Muscle of back (tissue), 11 donors: ENCODE data around the gene IRF8. TPM values are rescaled to one million over a fixed set of nuclear protein-coding genes. Genes with fewer than 3 reads are reported as not detected.
A peak's percentile ranks its signal among the peaks of the same experiment; 100 is the strongest.
"Not testable (repeated sequence)": the region's sequence is repeated elsewhere in the genome, so short reads cannot be mapped to it uniquely, and the experiment has no call there.

Source experiments
- DNase-seq, 3 donors: peaks; one replicate each; pipeline versions ENCODE4 v3.0.0 to v3.0.0-alpha.2; 2013
- polyA plus RNA-seq, 10 donors: library from polyadenylated mRNA; unstranded; fragments of 120-200 nt; gene quantifications; one replicate each; pipeline ENCODE4 v1.2.1, GENCODE V29; 2013; ENCODE audit not compliant: insufficient read length in 10 of 10

The IRF8 gene
- polyA plus RNA-seq, 10 donors = 3.2 to 7.3 (median 6.1) TPM

DNA sequence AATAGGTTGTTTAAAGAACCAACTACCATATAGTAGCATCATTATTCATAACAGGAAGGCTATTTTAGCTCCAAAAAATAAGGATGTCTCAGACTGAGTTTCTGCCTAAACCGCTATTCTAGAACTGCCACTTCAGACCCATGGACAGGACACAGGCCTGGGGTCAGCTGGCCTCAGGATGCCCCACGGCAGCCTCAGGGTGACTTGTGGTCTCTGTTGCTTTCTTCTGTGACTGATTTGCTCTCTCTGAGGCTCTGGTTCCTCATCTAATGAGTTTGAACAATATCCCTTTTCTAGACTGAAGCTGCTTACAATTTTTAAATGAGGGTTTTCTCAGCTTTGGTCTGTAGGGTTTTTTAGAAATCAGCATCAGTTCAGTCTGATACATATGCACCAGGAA lies 31.8 kb upstream of the IRF8 start:
- no peak for DNase-seq

DNA sequence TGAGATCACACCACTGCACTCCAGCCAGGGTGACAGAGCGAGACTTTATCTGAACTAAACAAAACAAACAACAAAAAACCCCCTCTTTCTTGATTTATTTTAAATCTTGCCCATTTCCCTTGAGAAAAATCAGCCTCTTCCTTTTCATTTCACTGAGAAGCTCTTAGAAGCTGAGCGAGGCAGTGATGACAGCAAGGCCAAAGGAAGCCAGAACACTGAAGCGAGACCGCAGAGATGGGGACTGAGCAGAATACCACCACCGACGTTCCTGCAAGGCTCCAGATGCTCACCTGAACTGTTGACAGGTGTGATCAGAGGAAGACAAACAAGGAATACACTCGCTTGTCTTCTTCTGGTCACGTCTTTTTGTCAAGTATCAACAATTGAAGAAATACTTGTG lies 30.5 kb upstream of the IRF8 start:
- no peak for DNase-seq

GRCh38 chr16:85869206-85869605 lies 29.8 kb upstream of the IRF8 start:
- no peak for DNase-seq

GRCh38 chr16:85869785-85870558 lies 29.0 kb upstream of the IRF8 start:
- peak in 1 of 3 donors; percentile 34 for DNase-seq

- DNase-seq = no peak
These were observed 27.2 kb upstream of the IRF8 start for GRCh38 chr16:85871756-85872155.

DNA sequence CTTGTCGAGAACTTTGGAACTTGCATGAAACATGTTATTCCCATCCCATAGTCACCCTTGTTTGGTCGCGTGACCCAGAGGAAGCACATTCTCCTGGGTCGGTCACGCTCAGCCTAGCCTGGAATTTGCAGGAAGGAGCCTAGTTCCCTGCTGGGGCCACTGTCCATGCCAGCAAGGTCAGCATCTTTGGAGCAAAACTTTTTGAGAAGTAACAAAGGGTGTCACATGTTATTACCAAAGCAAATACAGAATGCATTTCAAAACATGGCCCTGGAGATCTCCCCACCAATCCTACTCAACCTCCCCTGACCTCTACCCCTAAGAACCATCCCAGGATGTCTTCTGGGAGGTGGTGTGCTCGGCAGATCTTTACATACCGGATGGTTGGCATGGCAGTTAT lies 26.2 kb upstream of the IRF8 start:
- peak in 1 of 3 donors; percentile 32 for DNase-seq

- no peak for DNase-seq
These were observed 25.8 kb upstream of the IRF8 start for GRCh38 chr16:85873153-85873552.

DNA sequence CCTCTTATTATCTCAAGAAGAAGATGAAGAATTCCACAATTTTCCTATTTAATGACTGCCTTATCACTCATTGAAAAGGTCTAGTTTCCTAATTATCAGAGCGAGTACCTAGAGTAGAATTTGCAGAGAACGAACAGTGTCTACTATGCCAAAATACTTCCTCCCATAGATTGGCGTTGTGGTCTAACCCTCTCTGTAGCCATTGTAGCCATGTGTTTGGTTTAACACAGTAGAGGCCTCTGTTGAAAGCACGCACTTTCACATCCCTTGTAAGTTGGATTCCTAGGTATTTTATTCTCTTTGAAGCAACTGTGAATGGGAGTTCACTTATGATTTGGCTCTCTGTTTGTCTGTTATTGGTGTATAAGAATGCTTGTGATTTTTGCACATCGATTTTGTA lies 24.9 kb upstream of the IRF8 start:
- not testable (repeated sequence) for DNase-seq

DNA sequence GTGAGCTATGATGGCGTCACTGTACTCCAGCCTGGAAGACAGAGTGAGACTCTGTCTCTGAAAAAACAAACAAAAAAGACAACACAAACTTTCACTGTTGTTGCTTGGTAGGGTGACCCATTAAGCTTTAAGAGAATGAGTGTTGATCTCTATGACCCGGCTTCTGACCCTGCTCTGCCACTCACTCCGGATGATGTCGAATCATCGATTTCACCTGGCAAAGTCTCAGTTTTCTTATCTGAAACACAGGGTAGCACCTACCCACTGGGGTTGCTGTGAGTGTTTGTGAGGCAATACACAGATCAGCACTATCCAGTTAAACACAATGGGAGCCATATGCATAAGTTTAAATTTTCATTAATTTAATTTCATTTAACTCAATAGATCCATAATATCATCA lies 20.6 kb upstream of the IRF8 start:
- no peak for DNase-seq

DNA sequence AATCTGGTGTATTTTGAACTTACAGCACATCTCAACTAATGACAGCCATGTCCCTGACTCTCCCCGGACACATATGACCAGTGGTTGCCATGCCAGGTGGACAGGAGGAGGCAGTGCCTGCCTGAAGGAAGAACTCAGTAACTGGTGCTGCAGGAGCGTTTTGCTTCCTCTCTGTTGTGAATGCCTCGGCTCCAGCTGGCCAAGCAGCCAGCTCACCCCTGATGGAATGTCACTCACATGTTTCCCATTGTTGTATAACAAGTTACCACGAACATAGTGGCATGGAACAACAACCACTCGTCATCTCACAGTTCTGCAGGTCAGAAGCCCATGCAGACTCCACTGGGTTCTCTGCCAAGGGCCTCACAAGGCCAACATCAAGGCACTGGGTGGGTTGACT lies 20.1 kb upstream of the IRF8 start:
- no peak for DNase-seq

DNA sequence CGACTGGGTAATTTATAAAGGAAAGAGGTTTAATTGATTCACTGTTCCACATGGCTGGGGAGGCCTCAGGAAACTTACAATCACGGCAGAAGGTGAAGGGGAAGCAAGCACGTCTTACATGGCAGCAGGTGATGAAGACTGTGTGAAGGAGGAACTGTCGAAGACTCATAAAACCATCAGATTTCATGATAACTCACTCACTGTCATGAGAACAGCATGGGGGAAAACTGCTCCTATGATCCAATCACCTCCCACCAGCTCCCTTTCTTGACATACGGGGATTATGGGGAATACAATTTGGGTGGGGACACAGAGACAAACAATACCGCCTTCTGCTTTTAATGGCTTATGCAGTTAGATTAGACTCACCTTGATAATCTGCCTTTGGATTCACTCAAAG lies 19.4 kb upstream of the IRF8 start:
- DNase-seq = no peak

GRCh38 chr16:85879975-85880831 lies 18.8 kb upstream of the IRF8 start:
- DNase-seq = no peak

- no peak for DNase-seq
These were observed 18.1 kb upstream of the IRF8 start for GRCh38 chr16:85880861-85881260.

DNA sequence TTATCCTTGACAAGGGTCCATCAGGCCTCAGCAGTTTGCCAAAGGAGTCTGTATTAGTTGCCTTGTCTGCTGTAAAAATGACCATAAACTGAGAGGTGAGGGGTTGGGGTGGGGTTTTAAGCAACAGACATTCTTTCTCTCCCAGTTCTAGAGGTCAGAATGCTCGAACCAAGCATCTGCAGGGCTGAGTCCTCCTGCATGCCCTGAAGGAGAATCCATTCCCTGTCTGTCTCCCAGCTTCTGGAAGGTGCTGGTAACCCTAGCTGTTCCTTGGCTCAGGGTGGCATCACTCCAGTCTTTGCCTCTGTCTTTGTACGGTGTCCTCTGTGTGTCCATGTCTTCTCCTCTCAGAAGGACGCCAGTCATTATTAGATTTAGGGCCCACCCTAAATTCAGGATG lies 17.5 kb upstream of the IRF8 start:
- no peak for DNase-seq

DNA sequence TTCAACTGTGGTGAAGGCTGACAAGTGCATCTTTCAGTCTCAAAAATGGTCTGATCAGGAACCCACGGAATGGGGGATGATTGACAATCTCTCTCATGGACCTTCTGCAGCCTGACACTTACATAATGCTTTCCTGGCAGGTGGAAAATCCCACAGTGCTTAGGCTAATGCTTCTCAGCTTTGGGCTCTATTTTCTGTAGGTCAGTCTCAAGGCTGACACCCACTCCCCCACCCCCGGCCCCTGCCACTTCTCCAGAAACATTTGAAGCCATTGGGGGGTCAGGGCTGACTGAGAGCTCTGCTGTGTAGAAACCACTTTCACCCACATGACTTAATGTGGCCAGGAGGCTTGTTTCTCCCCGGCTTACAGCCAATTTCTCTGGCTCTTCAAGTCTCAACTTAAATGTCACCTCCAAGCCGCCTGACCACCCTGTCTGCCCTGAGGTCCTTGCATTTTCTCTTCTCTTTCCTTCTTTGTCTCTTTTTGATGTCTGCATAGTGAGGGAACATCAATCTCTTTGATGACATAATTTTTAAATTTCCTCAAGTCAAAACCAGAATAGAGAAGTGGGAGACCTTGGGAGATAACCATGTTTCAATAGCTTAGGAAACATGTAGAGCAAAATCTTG lies 16.7 kb upstream of the IRF8 start:
- no peak for DNase-seq

GRCh38 chr16:85883813-85884212 lies 15.1 kb upstream of the IRF8 start:
- DNase-seq = no peak

DNA sequence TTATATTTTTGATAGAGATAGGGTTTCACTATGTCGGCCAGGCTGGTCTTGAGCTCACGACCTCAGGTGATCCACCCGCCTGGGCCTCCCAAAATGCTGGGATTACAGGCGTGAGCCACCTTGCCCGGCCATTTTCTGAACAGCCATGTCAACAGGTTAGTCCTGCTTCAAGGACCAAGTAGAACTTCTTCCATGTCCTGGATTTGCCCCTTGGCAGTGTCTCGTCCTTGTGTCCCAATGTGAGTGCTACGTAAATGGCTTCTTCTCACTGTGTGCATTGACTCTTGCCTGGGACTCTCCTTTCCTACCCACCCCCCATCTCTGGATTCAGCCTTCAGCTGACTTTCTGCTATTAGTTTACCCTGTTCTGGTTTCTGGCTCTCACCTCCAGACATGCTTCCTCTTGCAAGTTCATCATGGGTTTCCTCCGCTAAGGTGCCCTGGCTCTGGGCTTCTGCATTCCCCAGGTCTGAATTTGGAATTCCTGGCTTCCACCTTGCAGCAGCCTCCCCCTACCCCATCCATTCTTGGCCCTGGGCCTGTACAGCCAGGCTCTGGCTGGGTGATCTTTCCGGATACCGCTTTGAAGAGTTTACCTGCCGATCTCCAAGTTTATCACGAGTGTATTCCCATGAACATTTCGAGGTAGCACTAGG lies 14.0 kb upstream of the IRF8 start:
- no peak for DNase-seq

DNA sequence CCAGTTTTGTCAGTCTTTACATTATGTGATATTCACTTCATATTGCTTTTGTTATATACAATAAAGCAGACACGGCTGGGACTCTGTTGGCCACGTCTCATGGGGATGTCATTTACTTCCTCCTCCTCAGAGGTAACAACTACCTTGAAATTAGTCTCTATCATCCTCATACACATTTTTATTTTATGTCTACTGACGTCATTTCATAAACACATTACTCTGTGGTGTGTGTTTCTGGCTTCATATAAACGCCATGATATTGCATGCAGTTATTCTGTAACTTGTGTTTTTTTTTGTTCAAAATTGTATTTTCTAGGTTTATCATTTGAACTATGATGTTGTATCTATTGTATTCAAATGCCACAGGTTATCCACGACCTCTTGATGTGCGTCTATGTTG lies 13.4 kb upstream of the IRF8 start:
- no peak for DNase-seq

GRCh38 chr16:85888405-85889331 lies 10.3 kb upstream of the IRF8 start:
- peak in 1 of 3 donors; percentile 58 for DNase-seq

GRCh38 chr16:85891033-85891775 lies 7.8 kb upstream of the IRF8 start:
- no peak for DNase-seq
